Measurements from ENCODE around the gene TSSK2.

DNA sequence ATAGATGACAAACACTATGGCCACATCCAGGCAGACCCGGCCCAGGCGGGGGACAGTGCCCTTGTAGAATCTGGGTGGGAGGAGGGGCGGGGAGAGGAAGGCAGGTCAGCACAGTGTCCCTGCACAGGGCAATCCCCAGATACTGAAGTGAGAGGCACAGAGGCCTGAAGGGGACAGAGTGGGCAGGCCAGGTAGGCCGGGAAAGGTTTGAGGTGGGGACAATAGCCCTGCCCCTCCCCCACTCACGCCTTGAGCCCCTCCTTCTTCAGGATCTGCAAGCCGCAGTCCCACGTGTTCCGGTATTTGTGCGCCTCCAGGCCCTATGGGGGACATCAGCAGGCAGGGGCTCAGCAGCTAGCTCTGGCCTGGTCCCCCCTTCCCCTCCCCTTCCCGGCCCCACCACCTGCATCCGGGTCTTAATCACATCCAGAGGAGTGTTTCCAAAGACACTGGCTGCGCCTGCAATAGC is 45.1 kb downstream of the TSSK2 start:
- TF ChIP-seq POLR2A (IDR thresholded peaks at IDR 0.05; ENCODE audit: low read depth, low read length) (no peak), POLR2AphosphoS5 (IDR thresholded peaks at IDR 0.05; ENCODE audit: low read depth, low read length) (no peak)
